OCI-LY3 (cell line): ENCODE data around the gene MACF1.

Experiments
- H2AFZ ChIP-seq: fragments of 200-600, 300-600 bp; shearing (Covaris generic); 2 replicates; pipeline ENCODE4 v1.6.0; 2014; ENCODE audit warnings: antibody characterized with exemption, low read depth, low read length
- H3K27ac ChIP-seq: fragments of 200-600, 300-600 bp; sonication (generic); 2 replicates; pipeline ENCODE4 v1.5.1; 2014; ENCODE audit warnings: mild to moderate bottlenecking, low read length, moderate library complexity, mixed read lengths
- H3K27me3 ChIP-seq: fragments of 200-600, 300-600 bp; sonication (generic); 2 replicates; pipeline ENCODE4 v1.6.1; 2014; ENCODE audit warnings: low read depth, low read length, mixed read lengths
- H3K36me3 ChIP-seq: fragments of 200-600, 300-600 bp; sonication (generic); replicated peaks from 2 replicates; pipeline ENCODE3; 2014; ENCODE audit warnings: low read depth, low read length, mixed read lengths
- H3K4me1 ChIP-seq: fragments of 300-600, 200-600 bp; sonication (generic); 2 replicates; pipeline ENCODE4 v1.6.1; 2014; ENCODE audit warnings: low read length, mixed read lengths
- H3K4me2 ChIP-seq: fragments of 200-600, 300-600 bp; sonication (generic); 2 replicates; pipeline ENCODE4 v1.6.1; 2014; ENCODE audit warnings: low read length, mixed read lengths
- H3K4me3 ChIP-seq: fragments of 300-600, 200-600 bp; sonication (generic); 2 replicates; pipeline ENCODE4 v1.5.1; 2014; ENCODE audit warnings: antibody characterized with exemption, mild to moderate bottlenecking, low read length, moderate library complexity
- H3K79me2 ChIP-seq: fragments of 300-600, 200-600 bp; shearing (Covaris generic); 2 replicates; pipeline ENCODE4 v1.6.1; 2014; ENCODE audit warnings: mild to moderate bottlenecking, low read length, mixed read lengths
- H3K9ac ChIP-seq: fragments of 300-600, 200-600 bp; shearing (Covaris generic); 2 replicates; pipeline ENCODE4 v1.6.0; 2014; ENCODE audit warnings: mild to moderate bottlenecking, low read length, moderate library complexity
- H3K9me3 ChIP-seq: fragments of 200-600, 300-600 bp; shearing (Covaris generic); 2 replicates; pipeline ENCODE4 v1.6.1; 2014; ENCODE audit warnings: low read length, mixed read lengths; ENCODE audit not compliant: insufficient read depth
- H4K20me1 ChIP-seq: fragments of 200-600, 300-600 bp; sonication (generic); 2 replicates; pipeline ENCODE4 v1.6.1; 2016; ENCODE audit warnings: low read length, mixed read lengths; ENCODE audit not compliant: insufficient read depth
- CTCF ChIP-seq: fragments of 200-600, 300-600 bp; sonication (generic); IDR thresholded peaks from 2 replicates; pipeline ENCODE4 v1.5.1; 2014; ENCODE audit warnings: antibody characterized with exemption, low read length, low read depth
- EZH2phosphoT487 ChIP-seq: fragments of 200-600 bp; shearing (Covaris generic); IDR thresholded peaks from 2 replicates; pipeline ENCODE4 v1.6.1; 2018; ENCODE audit warnings: antibody characterized with exemption, mixed run types, low read depth

The MACF1 gene

DNA sequence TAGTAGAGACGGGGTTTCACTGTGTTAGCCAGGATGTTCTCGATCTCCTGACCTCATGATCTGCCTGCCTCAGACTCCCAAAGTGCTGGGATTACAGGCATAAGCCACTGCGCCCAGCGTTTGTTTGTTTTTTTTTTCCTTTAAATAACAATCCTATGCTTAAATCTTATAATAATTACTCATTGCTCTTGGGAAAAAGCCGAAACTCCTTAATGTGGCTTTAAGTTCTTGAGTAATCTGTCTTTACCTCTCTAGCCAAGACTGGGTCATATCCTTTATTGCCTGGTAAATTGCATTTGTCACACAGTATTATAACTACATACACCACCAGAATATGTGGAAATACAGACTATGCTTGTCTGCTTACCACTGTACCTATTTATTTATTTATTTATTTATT, 97.1 kb downstream of the MACF1 start:
- Histone ChIP-seq H2AFZ (no peak overlapping the region), H3K9me3 (no peaks in the 10 kb centered on the region), H3K79me2 (no peaks in the 10 kb centered on the region), H3K36me3 (peaks cover 15% of the 10 kb centered on the region), H3K4me1 (no peaks in the 10 kb centered on the region), H3K4me3 (no peak overlapping the region), H3K9ac (no peak overlapping the region), H4K20me1 (no peaks in the 10 kb centered on the region), H3K4me2 (no peak overlapping the region), H3K27me3 (no peaks in the 10 kb centered on the region), H3K27ac (no peak overlapping the region)
- TF ChIP-seq CTCF (no peak), EZH2phosphoT487 (no peak)

DNA sequence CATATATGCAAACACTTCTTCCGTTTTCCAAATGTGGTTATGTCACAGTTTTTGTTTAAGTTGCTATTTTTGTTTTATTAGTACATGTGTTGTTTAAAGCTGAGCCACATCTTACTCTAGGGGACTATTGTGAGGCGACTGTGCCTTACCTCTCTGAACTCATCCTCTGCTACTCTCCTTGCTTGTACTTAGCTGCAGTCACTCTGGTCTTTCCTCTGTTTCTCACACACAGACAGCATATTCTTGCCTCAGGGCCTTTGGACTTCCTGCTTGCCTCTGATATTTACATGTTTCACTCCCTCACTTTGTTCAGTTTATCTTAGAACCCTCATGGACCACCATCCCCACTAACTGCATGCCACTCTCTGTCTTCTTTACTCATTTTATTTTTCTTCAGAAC, 101.1 kb downstream of the MACF1 start:
- H4K20me1 ChIP-seq: no peaks in the 10 kb centered on the region
- TF ChIP-seq EZH2phosphoT487 (no peak), CTCF (no peak)
- no peaks in the 10 kb centered on the region for H3K79me2 ChIP-seq
- no peak overlapping the region for H3K9ac ChIP-seq
- no peaks in the 10 kb centered on the region for H3K4me1 ChIP-seq
- no peak overlapping the region for H3K27ac ChIP-seq
- H3K9me3 ChIP-seq: no peaks in the 10 kb centered on the region
- no peak overlapping the region for H2AFZ ChIP-seq
- peaks cover 8% of the 10 kb centered on the region for H3K36me3 ChIP-seq
- H3K27me3 ChIP-seq: no peaks in the 10 kb centered on the region
- H3K4me3 ChIP-seq: no peak overlapping the region
- no peak overlapping the region for H3K4me2 ChIP-seq

- Histone ChIP-seq H3K27me3 (no peaks in the 10 kb centered on the region), H3K27ac (no peak overlapping the region), H2AFZ (no peak overlapping the region), H3K9ac (no peak overlapping the region), H3K4me1 (no peaks in the 10 kb centered on the region), H3K79me2 (no peaks in the 10 kb centered on the region), H3K4me3 (no peak overlapping the region), H3K4me2 (no peak overlapping the region), H4K20me1 (no peaks in the 10 kb centered on the region), H3K9me3 (no peaks in the 10 kb centered on the region), H3K36me3 (peaks cover 5% of the 10 kb centered on the region)
- TF ChIP-seq EZH2phosphoT487: no peak
- no peak for TF ChIP-seq CTCF
Observed at GRCh38 chr1:39310015-39310414, 105.5 kb downstream of the MACF1 start.

DNA sequence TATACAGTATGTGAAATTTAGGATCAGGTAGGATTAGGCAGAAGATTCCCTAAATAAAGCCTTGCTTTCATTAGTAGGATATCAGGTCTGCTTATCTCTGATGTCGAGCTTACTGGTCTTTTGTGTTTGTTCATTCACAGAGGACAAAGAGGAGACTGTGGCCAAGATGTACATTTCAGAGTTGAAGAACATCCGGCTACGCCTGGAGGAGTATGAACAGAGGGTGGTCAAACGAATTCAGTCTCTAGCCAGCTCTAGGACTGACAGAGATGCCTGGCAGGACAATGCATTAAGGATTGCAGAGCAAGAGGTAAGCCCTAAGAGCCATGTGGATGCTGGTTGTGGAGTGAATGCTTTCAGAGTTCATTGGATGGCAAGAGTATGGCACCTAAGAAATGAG, 106.2 kb downstream of the MACF1 start:
- Histone ChIP-seq H3K27me3 (no peaks in the 10 kb centered on the region), H3K27ac (no peak overlapping the region), H3K4me2 (no peak overlapping the region), H3K79me2 (no peaks in the 10 kb centered on the region), H3K9me3 (no peaks in the 10 kb centered on the region), H2AFZ (no peak overlapping the region), H3K4me3 (no peak overlapping the region), H4K20me1 (no peaks in the 10 kb centered on the region), H3K9ac (no peak overlapping the region), H3K4me1 (no peaks in the 10 kb centered on the region), H3K36me3 (peaks cover 5% of the 10 kb centered on the region)
- TF ChIP-seq CTCF (no peak), EZH2phosphoT487 (no peak)
